Measurements from ENCODE around the gene ATP12A. TPM values are rescaled to one million over a fixed set of nuclear protein-coding genes. Genes with fewer than 3 reads are reported as not detected.

The ATP12A gene
- polyA plus RNA-seq, 2 of the 4 experiments (the other 2 are of a cell fraction) = not detected

DNA sequence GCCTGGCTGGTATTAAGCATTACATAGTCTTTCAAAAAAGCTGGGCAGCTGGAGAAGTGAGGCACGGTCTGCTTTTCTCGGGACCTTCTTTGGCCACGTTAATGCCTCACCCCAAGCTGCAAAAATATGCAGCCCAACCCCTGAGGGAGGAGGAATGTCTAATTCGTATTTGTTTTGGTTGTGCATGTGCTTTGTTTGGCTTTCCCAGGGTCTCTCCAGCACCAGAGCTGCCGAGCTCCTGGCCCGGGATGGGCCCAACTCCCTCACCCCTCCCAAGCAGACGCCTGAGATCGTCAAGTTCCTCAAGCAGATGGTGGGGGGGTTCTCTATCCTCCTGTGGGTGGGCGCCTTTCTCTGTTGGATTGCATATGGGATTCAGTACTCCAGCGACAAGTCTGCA lies 7.9 kb downstream of the ATP12A start:
- Histone ChIP-seq H3K4me2 (no peak overlapping the region), H3K9me3 (no peaks in the 10 kb centered on the region), H3K27ac (no peak overlapping the region), H3K4me1 (no peaks in the 10 kb centered on the region), H3K4me3 (no peak overlapping the region)
- FAIRE-seq = no peak
- ChIA-PET CTCF (no interaction called here), POLR2A (no interaction called here)
- DNase-seq (ENCODE audit: low read depth in 1 of 2, low spot score in 1 of 2) = no peak
- WGBS (ENCODE audit: missing lambda C conversion rate) = 27% methylated on average over 9 of the region's 10 CpGs
- ATAC-seq = no peak
- TF ChIP-seq CHD4 (IDR thresholded peaks at IDR 0.05; ENCODE audit: borderline replicate concordance) = no peak
- TF ChIP-seq, protein P1, sequence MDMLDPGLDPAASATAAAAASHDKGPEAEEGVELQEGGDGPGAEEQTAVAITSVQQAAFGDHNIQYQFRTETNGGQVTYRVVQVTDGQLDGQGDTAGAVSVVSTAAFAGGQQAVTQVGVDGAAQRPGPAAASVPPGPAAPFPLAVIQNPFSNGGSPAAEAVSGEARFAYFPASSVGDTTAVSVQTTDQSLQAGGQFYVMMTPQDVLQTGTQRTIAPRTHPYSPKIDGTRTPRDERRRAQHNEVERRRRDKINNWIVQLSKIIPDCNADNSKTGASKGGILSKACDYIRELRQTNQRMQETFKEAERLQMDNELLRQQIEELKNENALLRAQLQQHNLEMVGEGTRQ (IDR thresholded peaks at IDR 0.05) = no peak
- no peak for TF ChIP-seq POLR2A (IDR thresholded peaks at IDR 0.05; ENCODE audit: low read length)
- TF ChIP-seq, protein P2, sequence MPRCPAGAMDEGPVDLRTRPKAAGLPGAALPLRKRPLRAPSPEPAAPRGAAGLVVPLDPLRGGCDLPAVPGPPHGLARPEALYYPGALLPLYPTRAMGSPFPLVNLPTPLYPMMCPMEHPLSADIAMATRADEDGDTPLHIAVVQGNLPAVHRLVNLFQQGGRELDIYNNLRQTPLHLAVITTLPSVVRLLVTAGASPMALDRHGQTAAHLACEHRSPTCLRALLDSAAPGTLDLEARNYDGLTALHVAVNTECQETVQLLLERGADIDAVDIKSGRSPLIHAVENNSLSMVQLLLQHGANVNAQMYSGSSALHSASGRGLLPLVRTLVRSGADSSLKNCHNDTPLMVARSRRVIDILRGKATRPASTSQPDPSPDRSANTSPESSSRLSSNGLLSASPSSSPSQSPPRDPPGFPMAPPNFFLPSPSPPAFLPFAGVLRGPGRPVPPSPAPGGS (IDR thresholded peaks at IDR 0.05) = no peak
- TF ChIP-seq, protein P3, sequence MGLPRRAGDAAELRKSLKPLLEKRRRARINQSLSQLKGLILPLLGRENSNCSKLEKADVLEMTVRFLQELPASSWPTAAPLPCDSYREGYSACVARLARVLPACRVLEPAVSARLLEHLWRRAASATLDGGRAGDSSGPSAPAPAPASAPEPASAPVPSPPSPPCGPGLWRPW (IDR thresholded peaks at IDR 0.05) = no peak
- no peak for TF ChIP-seq JUNB (IDR thresholded peaks at IDR 0.05)

DNA sequence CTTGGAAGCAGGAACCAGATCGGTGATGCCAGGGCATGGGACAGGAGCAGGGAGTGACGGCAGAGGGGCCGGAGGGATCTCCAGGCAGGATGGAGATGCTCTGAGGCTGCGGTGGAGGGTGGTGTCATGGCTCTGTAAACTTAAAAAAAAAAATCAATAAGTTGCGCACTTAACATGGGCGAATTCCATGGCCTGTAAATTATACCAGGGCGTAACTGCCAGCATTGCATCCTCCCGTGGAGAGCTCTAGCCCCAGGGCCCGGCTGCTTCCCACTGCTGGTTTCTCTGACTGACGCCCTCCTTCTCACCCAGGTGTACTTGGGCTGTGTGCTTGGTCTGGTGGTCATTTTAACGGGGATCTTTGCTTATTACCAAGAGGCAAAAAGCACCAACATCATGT lies 8.7 kb downstream of the ATP12A start:
- ChIA-PET POLR2A (no interaction called here), CTCF (interaction anchor here (1.4 kb wide), 1 partner anchor 17 kb away, joined by 3 read pairs; no protein-coding TSS in a partner anchor)
- Histone ChIP-seq H3K4me2 (no peak overlapping the region), H3K9me3 (no peaks in the 10 kb centered on the region), H3K27ac (no peak overlapping the region), H3K4me1 (no peaks in the 10 kb centered on the region), H3K4me3 (no peak overlapping the region)
- ATAC-seq (no peak), FAIRE-seq (no peak), DNase-seq (ENCODE audit: low read depth in 1 of 2, low spot score in 1 of 2) (no peak)
- WGBS (ENCODE audit: missing lambda C conversion rate) = 43% methylated on average over 11 of the region's 11 CpGs
- TF ChIP-seq FOSB (CRISPR knock-in tag; IDR thresholded peaks at IDR 0.05) = no peak
- TF ChIP-seq, protein P4, sequence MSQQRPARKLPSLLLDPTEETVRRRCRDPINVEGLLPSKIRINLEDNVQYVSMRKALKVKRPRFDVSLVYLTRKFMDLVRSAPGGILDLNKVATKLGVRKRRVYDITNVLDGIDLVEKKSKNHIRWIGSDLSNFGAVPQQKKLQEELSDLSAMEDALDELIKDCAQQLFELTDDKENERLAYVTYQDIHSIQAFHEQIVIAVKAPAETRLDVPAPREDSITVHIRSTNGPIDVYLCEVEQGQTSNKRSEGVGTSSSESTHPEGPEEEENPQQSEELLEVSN (IDR thresholded peaks at IDR 0.05; ENCODE audit: borderline replicate concordance, low read depth) = no peak
- TF ChIP-seq EP300 (IDR thresholded peaks at IDR 0.05) = no peak
- TF ChIP-seq CBX8 (IDR thresholded peaks at IDR 0.05) = no peak
- TF ChIP-seq POLR2A (IDR thresholded peaks at IDR 0.05; ENCODE audit: low read length) = no peak
- TF ChIP-seq RFX5 (IDR thresholded peaks at IDR 0.05) = no peak
- no peak for TF ChIP-seq HOXB13 (CRISPR knock-in tag; IDR thresholded peaks at IDR 0.05; ENCODE audit: low read depth)
- TF ChIP-seq ZSCAN20 (CRISPR knock-in tag; IDR thresholded peaks at IDR 0.05) = no peak

DNA sequence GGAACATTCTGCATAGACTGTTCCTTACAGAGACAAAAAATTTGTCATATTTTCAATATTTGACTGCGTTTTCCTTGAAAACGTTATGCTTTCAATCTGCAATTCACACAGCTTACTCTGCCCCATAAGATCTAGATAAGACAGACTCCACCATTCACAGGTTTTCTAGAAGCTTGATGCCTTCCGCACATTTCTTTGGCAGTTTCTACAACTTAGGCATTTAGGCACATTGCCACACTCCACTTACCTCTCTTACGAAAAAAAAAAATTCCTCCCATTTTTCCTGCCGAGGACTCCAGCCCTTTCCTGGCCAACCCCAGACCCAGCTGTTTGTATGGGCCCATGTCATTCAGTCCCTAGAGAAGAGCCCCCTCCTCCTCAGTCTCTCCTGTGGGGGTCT lies 11.2 kb downstream of the ATP12A start:
- Histone ChIP-seq H3K4me1 (no peaks in the 10 kb centered on the region), H3K4me2 (no peak overlapping the region), H3K9me3 (no peaks in the 10 kb centered on the region), H3K4me3 (no peak overlapping the region), H3K27ac (no peak overlapping the region)
- no peak for ATAC-seq
- WGBS (ENCODE audit: missing lambda C conversion rate) = 38% methylated on average over 5 of the region's 5 CpGs
- DNase-seq (ENCODE audit: low read depth in 1 of 2, low spot score in 1 of 2) = no peak
- ChIA-PET CTCF (interaction anchor here (1.4 to 1.9 kb wide), 3 partner anchors 8 to 12 kb away, joined by 3 to 4 read pairs (median 4); no protein-coding TSS in a partner anchor), POLR2A (no interaction called here)
- no peak for FAIRE-seq
- TF ChIP-seq CEBPB (IDR thresholded peaks at IDR 0.05) (no peak), HDAC2 (IDR thresholded peaks at IDR 0.05) (no peak), KDM1A (IDR thresholded peaks at IDR 0.05; ENCODE audit: low read depth) (no peak), POLR2A (IDR thresholded peaks at IDR 0.05; ENCODE audit: low read length) (no peak), CHD2 (IDR thresholded peaks at IDR 0.05; ENCODE audit: low read length, partially characterized antibody) (no peak), EHMT2 (IDR thresholded peaks at IDR 0.05; ENCODE audit: low read depth) (no peak), RAD21 (conservative IDR thresholded peaks at IDR 0.05 in 1 of 2, IDR thresholded peaks at IDR 0.05 in 1 of 2) (no peak), FOXS1 (CRISPR knock-in tag; IDR thresholded peaks at IDR 0.05) (no peak), ZSCAN20 (CRISPR knock-in tag; IDR thresholded peaks at IDR 0.05) (no peak)
- TF ChIP-seq, protein P5, sequence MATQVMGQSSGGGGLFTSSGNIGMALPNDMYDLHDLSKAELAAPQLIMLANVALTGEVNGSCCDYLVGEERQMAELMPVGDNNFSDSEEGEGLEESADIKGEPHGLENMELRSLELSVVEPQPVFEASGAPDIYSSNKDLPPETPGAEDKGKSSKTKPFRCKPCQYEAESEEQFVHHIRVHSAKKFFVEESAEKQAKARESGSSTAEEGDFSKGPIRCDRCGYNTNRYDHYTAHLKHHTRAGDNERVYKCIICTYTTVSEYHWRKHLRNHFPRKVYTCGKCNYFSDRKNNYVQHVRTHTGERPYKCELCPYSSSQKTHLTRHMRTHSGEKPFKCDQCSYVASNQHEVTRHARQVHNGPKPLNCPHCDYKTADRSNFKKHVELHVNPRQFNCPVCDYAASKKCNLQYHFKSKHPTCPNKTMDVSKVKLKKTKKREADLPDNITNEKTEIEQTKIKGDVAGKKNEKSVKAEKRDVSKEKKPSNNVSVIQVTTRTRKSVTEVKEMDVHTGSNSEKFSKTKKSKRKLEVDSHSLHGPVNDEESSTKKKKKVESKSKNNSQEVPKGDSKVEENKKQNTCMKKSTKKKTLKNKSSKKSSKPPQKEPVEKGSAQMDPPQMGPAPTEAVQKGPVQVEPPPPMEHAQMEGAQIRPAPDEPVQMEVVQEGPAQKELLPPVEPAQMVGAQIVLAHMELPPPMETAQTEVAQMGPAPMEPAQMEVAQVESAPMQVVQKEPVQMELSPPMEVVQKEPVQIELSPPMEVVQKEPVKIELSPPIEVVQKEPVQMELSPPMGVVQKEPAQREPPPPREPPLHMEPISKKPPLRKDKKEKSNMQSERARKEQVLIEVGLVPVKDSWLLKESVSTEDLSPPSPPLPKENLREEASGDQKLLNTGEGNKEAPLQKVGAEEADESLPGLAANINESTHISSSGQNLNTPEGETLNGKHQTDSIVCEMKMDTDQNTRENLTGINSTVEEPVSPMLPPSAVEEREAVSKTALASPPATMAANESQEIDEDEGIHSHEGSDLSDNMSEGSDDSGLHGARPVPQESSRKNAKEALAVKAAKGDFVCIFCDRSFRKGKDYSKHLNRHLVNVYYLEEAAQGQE (IDR thresholded peaks at IDR 0.05) = no peak
- TF ChIP-seq, protein P6, sequence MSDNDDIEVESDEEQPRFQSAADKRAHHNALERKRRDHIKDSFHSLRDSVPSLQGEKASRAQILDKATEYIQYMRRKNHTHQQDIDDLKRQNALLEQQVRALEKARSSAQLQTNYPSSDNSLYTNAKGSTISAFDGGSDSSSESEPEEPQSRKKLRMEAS (IDR thresholded peaks at IDR 0.05) = no peak
